Measurements from ENCODE around the gene KCNQ5.
"Not testable (repeated sequence)": the region's sequence is repeated elsewhere in the genome, so short reads cannot be mapped to it uniquely, and the experiment has no call there.

The KCNQ5 gene

GRCh38 chr6:72850469-72850868 lies 228.6 kb downstream of the KCNQ5 start:
- no peak for DNase-seq

GRCh38 chr6:72855471-72855870 lies 233.6 kb downstream of the KCNQ5 start:
- no peak for DNase-seq

- no peak for DNase-seq
Measured at GRCh38 chr6:72856801-72857200, 234.9 kb downstream of the KCNQ5 start.

- no peak for DNase-seq
Measured at GRCh38 chr6:72857791-72858585, 236.1 kb downstream of the KCNQ5 start.

- no peak for DNase-seq
Measured at GRCh38 chr6:72861059-72861458, 239.2 kb downstream of the KCNQ5 start.

GRCh38 chr6:72861935-72862432 lies 240.1 kb downstream of the KCNQ5 start:
- DNase-seq, result no peak

- no peak for DNase-seq
Measured at GRCh38 chr6:72863131-72863530, 241.3 kb downstream of the KCNQ5 start.

- DNase-seq, result no peak
Measured at GRCh38 chr6:72864236-72864635, 242.4 kb downstream of the KCNQ5 start.

- DNase-seq, result no peak
Measured at GRCh38 chr6:72864799-72865198, 242.9 kb downstream of the KCNQ5 start.

GRCh38 chr6:72865467-72865866 lies 243.6 kb downstream of the KCNQ5 start:
- no peak for DNase-seq

GRCh38 chr6:72869621-72870020 lies 247.8 kb downstream of the KCNQ5 start:
- DNase-seq, result no peak

- DNase-seq, result no peak
Measured at GRCh38 chr6:72873433-72873832, 251.6 kb downstream of the KCNQ5 start.

GRCh38 chr6:72876256-72876655 lies 254.4 kb downstream of the KCNQ5 start:
- no peak for DNase-seq

- no peak for DNase-seq
Measured at GRCh38 chr6:72886170-72886569, 264.3 kb downstream of the KCNQ5 start.

- DNase-seq, result no peak
Measured at GRCh38 chr6:72890233-72890632, 268.4 kb downstream of the KCNQ5 start.

GRCh38 chr6:72890671-72891070 lies 268.8 kb downstream of the KCNQ5 start:
- no peak for DNase-seq

- DNase-seq, result no peak
Measured at GRCh38 chr6:72892901-72893300, 271.0 kb downstream of the KCNQ5 start.

GRCh38 chr6:72894091-72894490 lies 272.2 kb downstream of the KCNQ5 start:
- peak; percentile 77 for DNase-seq

- not testable (repeated sequence) for DNase-seq
Measured at GRCh38 chr6:72898313-72898712, 276.4 kb downstream of the KCNQ5 start.

- no peak for DNase-seq
Measured at GRCh38 chr6:72905705-72906478, 284.0 kb downstream of the KCNQ5 start.

- no peak for DNase-seq
Measured at GRCh38 chr6:72911463-72912155, 289.7 kb downstream of the KCNQ5 start.

GRCh38 chr6:72913797-72914196 lies 291.9 kb downstream of the KCNQ5 start:
- DNase-seq, result no peak

GRCh38 chr6:72916298-72916697 lies 294.4 kb downstream of the KCNQ5 start:
- no peak for DNase-seq

All from NCI-H1417 treated with DMSO at 0.1 percent for 48 hours (cell line).